ENCODE results near the gene STK11.

- TF ChIP-seq CTCF (IDR thresholded peaks at IDR 0.05; ENCODE audit: poor library complexity, severe bottlenecking), result no peak
- no peak for TF ChIP-seq POLR2AphosphoS5 (IDR thresholded peaks at IDR 0.05)
- TF ChIP-seq TAF1 (IDR thresholded peaks at IDR 0.05; ENCODE audit: low read depth), result no peak
- no peak for TF ChIP-seq RAD21 (conservative IDR thresholded peaks at IDR 0.05)
- TF ChIP-seq EP300 (conservative IDR thresholded peaks at IDR 0.05; ENCODE audit: poor library complexity, severe bottlenecking), result no peak
These were observed 19.3 kb downstream of the STK11 start for GRCh38 chr19:1224847-1225246.

Measured in neural cell (in vitro differentiated cells).